Fibroblast of pulmonary artery (primary cell): Measurements from ENCODE around the gene PLEKHM3.

ENCODE experiments used
- DNase-seq: peaks from one replicate; pipeline ENCODE4 v3.0.0-alpha.2; 2010; ENCODE audit warnings: low read depth
- H3K4me3 ChIP-seq: replicated peaks from 2 replicates; pipeline ENCODE4 v1.5.1; 2011; ENCODE audit warnings: low read depth, mild to moderate bottlenecking, control low read depth, low read length, moderate library complexity
- CTCF ChIP-seq: IDR thresholded peaks from 2 replicates; pipeline ENCODE4 v1.5.1; 2011; ENCODE audit warnings: mild to moderate bottlenecking, control low read depth, low read length, inconsistent platforms; ENCODE audit errors: missing control alignments

PLEKHM3 gene

DNA sequence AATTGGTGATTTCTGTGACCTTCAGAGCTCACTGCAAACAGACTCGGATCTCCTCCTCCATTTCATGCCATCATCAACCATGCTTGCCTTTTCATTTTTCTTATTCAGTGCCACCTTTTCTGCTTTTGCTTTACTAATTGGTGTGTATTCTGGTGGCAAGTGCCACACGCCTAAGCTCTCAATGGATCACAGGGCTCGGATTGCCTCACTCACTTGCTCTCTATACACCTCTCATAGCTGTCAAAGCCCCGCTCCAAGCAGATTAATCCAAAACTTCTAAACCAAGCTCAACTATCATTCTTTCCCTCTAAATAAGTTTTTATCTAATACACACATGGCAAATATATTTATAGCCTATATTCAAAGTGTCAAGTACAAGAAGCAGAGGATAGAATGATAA, 86.4 kb downstream of the PLEKHM3 start:
- no peak for DNase-seq
- TF ChIP-seq CTCF, result no peak

GRCh38 chr2:207938415-207938814, 86.9 kb downstream of the PLEKHM3 start:
- DNase-seq, result no peak
- TF ChIP-seq CTCF, result no peak
- no peak overlapping the region for H3K4me3 ChIP-seq

More for the DNA sequence above, 86.4 kb downstream of the PLEKHM3 start:
- no peak overlapping the region for H3K4me3 ChIP-seq

- TF ChIP-seq CTCF, result no peak
- H3K4me3 ChIP-seq, result no peak overlapping the region
- DNase-seq, result peak; percentile 68
These were observed 87.5 kb downstream of the PLEKHM3 start for GRCh38 chr2:207937823-207938222.

DNA sequence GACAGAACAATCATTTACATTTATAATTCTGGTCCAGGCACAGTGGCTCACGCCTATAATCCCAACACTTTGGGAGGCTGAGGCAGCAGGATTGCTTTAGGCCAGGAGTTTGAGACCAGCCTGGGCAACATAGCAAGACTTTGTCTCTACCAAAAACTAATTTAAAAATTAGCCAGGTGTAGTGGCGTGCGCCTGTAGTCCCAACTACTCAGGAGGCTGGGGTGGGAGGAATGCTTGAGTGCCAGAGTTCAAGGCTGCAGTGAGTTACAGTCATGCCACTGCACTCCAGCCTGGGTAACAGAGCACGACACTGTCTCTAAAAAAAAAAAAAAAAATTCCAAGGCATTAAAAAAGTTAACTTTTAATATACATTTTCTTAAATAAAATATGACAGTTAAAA, 88.1 kb downstream of the PLEKHM3 start:
- TF ChIP-seq CTCF, result no peak
- H3K4me3 ChIP-seq, result no peak overlapping the region
- DNase-seq, result no peak

GRCh38 chr2:207936380-207936779, 88.9 kb downstream of the PLEKHM3 start:
- DNase-seq, result no peak
- no peak overlapping the region for H3K4me3 ChIP-seq
- no peak for TF ChIP-seq CTCF

- no peak for TF ChIP-seq CTCF
- no peak overlapping the region for H3K4me3 ChIP-seq
- no peak for DNase-seq
These were observed 89.3 kb downstream of the PLEKHM3 start for GRCh38 chr2:207935991-207936370.

DNA sequence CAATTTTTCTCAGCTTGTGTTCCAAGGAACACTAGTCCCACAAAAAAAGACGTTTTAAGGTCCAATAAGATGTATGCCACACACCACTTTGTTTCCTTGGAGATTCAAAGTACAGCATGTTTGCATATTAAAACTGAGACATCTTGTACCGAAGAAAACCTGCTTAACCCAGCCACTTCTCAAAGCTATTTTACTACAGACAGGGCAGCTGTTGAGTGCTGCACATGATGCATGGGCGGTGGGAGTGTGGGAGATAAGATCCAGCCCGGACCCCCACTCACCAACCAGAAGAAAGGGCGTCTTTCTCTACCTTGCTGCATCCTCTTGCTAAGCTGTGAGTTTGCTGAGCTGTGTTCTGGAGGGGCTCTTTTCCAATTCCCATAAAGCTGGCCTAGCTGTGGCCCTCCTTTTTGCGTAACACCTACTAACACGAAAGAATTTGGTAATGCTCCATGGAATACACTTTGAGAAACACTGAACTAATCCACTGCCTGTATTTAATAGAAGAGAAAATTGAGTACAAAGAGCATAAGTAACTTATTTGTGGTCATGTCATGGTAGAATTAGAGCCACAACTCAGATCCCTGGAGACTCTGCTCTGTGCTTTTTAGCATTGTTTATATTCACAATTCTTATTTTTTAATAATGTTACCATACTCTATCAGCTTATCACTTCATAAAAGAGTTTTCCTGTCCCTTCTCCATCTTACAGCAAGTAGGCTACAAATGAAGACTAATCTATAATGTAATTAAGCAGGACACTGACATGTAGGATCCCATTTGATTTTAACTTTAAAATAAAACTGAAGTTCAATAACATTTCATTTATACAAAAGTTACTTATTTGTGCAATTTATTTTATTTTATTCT, 90.0 kb downstream of the PLEKHM3 start:
- no peak for TF ChIP-seq CTCF
- no peak for DNase-seq
- no peak overlapping the region for H3K4me3 ChIP-seq
